GM18520 (cell line): Measurements from ENCODE around the gene YBEY.
"Not testable (repeated sequence)": the region's sequence is repeated elsewhere in the genome, so short reads cannot be mapped to it uniquely, and the experiment has no call there.

ENCODE experiments used
- ATAC-seq: cut with Tn5 transposase; IDR thresholded peaks from one replicate; pipeline ENCODE4 v1.9.1; 2021; ENCODE audit not compliant: unreplicated experiment

The YBEY gene

GRCh38 chr21:46285761-46286647, at the start of gene YBEY:
YBEY (plus strand) TSS chr21:46286342; CDS start chr21:46286914, 572 bp downstream.
- ATAC-seq = peak; percentile 80

DNA sequence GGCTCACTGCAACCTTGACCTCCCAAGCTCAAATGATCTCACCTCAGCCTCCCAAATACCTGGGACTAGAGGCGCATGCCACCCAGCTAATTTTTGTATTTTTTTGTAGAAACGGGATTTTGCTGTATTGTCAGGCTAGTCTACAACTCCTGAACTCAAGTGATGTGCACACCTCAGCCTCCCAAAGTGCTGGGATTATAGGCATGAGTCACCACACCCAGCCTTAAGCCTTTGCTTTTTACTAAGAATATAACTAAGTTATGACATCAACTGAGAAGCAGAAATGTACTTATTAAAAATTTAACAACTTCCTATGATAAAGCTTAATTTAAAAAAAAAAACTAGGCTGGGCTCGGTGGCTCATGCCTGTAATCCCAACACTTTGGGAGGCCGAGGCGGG, 48.7 kb upstream of the YBEY start:
- ATAC-seq = no peak

GRCh38 chr21:46239817-46240325, 46.3 kb upstream of the YBEY start:
- ATAC-seq = no peak

- not testable (repeated sequence) for ATAC-seq
These were observed 44.6 kb upstream of the YBEY start for GRCh38 chr21:46241577-46241976.

GRCh38 chr21:46243325-46243724, 42.8 kb upstream of the YBEY start:
- ATAC-seq = no peak

DNA sequence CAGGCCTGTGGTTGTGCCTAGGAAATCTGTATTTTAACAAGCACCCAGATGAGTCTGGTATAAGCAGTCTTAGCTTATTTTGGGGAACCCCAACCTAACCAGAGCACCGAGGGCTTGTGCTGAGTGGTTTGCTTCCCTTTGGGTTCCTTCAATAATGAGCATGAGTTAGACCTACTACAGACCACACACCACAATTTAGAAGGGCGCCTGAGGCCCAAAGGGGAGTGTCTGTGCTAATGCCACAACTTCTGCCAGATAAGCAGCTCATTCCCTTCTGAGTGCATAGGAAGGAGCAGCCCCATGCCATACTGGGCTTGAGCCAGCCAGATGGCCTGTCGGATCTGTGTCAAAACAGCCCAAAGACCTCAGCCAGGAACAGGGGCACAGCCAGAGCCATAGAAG, 42.2 kb upstream of the YBEY start:
- no peak for ATAC-seq

DNA sequence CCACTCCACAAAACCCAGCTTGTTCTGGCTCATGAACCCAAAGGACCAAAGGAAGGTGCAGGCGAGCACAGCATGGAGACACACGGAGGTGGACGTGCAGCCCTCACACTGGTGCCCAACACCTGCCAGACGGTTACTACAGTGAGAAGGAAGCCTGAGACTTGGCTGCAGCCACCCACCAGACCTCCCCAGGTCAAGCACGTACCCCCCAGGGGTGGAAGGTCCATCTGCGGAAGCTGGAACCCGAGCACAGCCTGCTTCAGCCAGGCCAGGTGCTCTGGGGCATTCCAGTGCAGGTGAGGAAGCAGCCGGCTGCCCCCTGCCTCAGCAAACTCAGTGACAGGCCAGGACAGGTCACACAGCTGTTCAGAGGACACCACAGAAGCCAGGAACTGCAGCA, 41.5 kb upstream of the YBEY start:
- ATAC-seq = no peak

DNA sequence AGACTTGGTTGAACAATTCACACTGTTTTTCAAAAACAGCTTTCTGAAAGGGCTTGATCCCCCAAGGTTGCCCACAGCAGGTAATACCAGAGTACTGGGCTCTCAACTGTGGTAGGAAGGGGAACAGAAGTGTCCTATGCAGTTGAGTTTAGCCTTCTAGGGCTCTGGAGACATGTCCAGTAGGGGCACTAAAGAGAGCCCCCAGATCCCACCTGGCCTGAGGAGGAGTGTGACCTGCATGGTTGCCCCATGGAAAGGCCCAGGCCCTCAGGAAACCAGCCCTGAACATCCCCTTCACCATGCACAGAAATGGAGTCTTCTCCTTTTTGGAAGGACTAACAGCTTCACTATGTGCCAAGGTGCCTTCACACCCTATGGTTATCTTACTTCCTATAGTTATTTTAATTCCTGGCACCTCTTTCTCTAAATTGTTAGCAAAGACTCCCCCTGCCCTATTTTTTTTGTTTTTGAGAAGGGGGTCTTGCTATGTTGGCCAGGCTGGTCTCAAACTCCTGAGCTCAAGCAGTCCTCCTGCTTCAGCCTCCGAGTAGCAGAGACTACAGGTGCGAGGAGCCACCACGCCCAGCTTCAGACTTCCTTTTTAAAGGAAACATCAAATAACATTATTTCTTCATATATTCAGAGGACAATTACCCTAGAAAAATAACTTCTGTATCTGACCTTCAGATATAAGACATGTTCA, 40.8 kb upstream of the YBEY start:
- no peak for ATAC-seq

GRCh38 chr21:46246345-46246744, 39.8 kb upstream of the YBEY start:
- no peak for ATAC-seq

DNA sequence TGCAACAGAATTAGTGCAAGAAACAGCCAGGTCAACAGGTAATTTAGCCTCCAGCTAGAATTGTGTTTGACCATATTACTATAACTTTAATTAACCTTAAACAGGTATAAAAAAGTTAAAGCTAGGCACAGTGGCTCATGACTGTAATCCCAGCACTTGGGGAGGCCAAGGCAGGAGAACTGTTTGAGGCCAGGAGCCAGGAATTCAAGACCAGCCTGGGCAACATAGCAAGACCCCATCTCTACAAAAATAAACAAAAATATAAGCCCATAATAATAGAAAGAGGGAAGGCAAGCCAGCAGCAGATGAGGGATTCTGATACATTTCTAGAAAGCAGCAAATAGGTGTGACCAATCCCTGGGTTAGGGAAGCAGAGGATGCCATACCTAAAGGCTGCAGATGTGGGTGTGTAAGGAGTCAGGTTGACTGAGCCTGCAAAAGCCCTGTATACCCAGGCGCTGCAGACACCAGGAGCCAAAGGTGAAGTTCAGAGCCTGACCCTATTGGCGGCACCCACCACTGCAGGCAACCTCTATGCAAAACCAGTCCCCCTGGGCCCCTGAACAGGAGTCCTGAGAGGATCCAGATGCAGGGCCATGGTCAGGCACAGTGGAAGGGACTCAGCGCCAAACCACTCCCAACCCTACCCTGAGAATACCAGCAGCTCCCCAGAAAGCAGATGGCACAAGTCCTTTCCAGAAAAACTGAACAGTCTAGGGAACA, 38.3 kb upstream of the YBEY start:
- ATAC-seq = no peak

DNA sequence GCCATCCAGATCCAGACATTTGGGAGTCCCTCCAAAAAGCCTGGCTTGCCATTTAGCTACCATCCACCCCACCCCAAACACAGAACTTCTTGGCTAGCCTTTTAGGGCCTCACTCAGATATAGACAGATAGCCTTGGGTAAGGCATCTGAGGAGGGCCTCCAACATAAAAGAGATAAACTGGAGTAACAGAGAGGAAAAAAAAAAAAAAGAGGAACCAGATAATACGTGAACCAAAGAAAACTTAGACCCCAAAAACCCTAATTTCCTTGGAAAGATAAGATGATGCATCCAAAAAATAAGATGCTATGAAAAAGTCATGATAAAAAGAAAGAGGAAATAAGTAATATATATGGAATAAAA, 37.7 kb upstream of the YBEY start:
- ATAC-seq = no peak

GRCh38 chr21:46248827-46249226, 37.3 kb upstream of the YBEY start:
- no peak for ATAC-seq

- ATAC-seq = no peak
These were observed 35.9 kb upstream of the YBEY start for GRCh38 chr21:46250146-46250725.

GRCh38 chr21:46252840-46253239, 33.3 kb upstream of the YBEY start:
- no peak for ATAC-seq

GRCh38 chr21:46253610-46254124, 32.5 kb upstream of the YBEY start:
- peak; percentile 44 for ATAC-seq

GRCh38 chr21:46254208-46254975, 31.8 kb upstream of the YBEY start:
- ATAC-seq = no peak

DNA sequence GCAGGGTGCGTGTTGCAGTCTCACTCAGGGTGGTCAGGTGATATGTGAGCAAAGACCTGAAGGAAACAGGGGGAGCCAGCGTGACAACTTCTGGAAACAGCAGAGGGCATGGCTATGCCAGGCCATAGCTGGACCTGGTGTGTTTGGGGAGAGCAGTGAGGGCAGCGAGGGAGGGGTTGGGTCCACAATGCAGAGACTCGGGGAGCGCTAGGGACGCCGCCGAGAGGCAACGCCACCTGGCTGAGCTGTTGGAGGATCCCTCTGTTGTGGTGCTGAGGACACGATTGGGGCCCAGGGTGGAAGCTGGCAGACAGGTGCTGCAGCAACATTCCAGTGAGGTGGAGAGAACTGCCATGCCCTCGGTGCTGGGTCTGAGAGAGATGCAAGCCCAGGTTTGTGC, 31.0 kb upstream of the YBEY start:
- ATAC-seq = no peak

DNA sequence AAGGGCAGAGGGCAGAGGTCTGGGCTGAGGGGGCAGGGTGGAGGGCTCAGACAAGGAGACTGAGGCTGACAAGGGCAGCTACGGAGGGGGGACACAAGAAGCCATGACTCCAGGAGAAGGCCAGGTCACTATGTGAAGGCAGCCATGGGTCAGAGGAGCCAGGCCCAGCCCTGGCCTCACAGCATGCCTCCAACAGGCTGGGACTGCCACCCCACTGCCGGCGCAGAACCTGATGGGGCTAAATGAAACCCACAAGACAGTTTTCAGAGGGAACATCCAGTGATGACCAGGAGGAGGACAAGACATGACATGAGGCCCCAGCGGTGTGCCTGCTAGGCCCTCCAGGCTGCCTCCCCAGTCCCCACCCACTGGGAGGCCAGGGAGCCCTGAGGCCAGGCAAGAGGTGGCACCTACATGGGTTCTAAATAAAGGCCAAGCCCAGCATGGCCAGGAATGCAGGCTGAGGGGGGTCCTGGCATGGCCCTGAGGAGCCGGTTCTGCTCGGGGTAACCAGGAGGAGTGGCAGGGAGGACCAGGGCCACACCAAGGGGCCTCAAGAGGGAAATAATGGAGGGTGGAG, 30.3 kb upstream of the YBEY start:
- no peak for ATAC-seq

DNA sequence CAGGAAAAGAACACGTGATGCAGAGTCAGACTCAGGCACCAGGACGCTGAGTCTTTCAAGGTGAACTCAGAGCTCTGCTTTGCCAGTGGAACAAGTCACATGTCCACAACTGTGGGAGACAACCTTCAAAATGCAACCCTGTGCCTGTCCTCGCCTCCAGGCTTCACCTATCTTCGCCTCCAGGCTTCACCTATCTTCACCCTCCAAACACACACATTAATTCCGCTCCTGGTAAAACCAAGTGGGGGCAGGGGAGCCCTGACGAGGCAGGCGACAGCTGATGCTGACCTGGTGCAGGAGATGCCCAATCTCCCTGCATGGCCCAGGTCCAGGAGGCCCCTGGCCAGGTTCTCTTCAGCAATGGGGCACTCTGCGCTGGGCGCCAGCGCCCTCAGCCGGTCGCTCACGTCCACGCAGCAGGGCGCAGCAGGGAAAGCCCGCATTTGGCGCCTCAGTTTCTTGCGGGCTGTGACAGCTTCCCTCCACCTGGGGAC, 29.6 kb upstream of the YBEY start:
- no peak for ATAC-seq
